NCI-H748 (cell line): ENCODE results near the gene ZNF664.

ENCODE experiments used
- DNase-seq: peaks from one replicate; lab custom pipeline; 2025; ENCODE audit not compliant: unreplicated experiment; lab: John Stamatoyannopoulos, UW

The ZNF664 gene

GRCh38 chr12:124030510-124030909 is 57.5 kb downstream of the ZNF664 start:
- no peak for DNase-seq

GRCh38 chr12:124031058-124031457 is 58.0 kb downstream of the ZNF664 start:
- no peak for DNase-seq

- DNase-seq, result peak; percentile 47
These were observed 59.4 kb downstream of the ZNF664 start for GRCh38 chr12:124032265-124032886.

GRCh38 chr12:124033859-124034258 is 60.8 kb downstream of the ZNF664 start:
- no peak for DNase-seq

GRCh38 chr12:124034297-124034696 is 61.3 kb downstream of the ZNF664 start:
- DNase-seq, result no peak

- no peak for DNase-seq
These were observed 62.1 kb downstream of the ZNF664 start for GRCh38 chr12:124035163-124035562.

GRCh38 chr12:124036171-124036598 is 63.2 kb downstream of the ZNF664 start:
- peak; percentile 39 for DNase-seq

- DNase-seq, result peak; percentile 43
These were observed 63.7 kb downstream of the ZNF664 start for GRCh38 chr12:124036657-124037109.

GRCh38 chr12:124037331-124037730 is 64.3 kb downstream of the ZNF664 start:
- no peak for DNase-seq

GRCh38 chr12:124039276-124039675 is 66.3 kb downstream of the ZNF664 start:
- no peak for DNase-seq

GRCh38 chr12:124040291-124040690 is 67.3 kb downstream of the ZNF664 start:
- no peak for DNase-seq

- DNase-seq, result no peak
These were observed 67.7 kb downstream of the ZNF664 start for GRCh38 chr12:124040737-124041136.

- DNase-seq, result no peak
These were observed 68.9 kb downstream of the ZNF664 start for GRCh38 chr12:124041907-124042306.

GRCh38 chr12:124044021-124044420 is 71.0 kb downstream of the ZNF664 start:
- no peak for DNase-seq

GRCh38 chr12:124044809-124045321 is 71.8 kb downstream of the ZNF664 start:
- DNase-seq, result no peak

GRCh38 chr12:124045671-124046455 is 72.8 kb downstream of the ZNF664 start:
- no peak for DNase-seq

GRCh38 chr12:124046456-124046740 is 73.4 kb downstream of the ZNF664 start:
- no peak for DNase-seq

- DNase-seq, result no peak
These were observed 74.1 kb downstream of the ZNF664 start for GRCh38 chr12:124047045-124047566.

GRCh38 chr12:124049451-124050094 is 76.6 kb downstream of the ZNF664 start:
- DNase-seq, result no peak

- peak; percentile 77 for DNase-seq
These were observed 80.8 kb downstream of the ZNF664 start for GRCh38 chr12:124053851-124054250.

GRCh38 chr12:124055066-124055465 is 82.1 kb downstream of the ZNF664 start:
- no peak for DNase-seq

GRCh38 chr12:124057691-124058090 is 84.7 kb downstream of the ZNF664 start:
- DNase-seq, result no peak
